ENCODE measurements around the gene CRK.

DNA sequence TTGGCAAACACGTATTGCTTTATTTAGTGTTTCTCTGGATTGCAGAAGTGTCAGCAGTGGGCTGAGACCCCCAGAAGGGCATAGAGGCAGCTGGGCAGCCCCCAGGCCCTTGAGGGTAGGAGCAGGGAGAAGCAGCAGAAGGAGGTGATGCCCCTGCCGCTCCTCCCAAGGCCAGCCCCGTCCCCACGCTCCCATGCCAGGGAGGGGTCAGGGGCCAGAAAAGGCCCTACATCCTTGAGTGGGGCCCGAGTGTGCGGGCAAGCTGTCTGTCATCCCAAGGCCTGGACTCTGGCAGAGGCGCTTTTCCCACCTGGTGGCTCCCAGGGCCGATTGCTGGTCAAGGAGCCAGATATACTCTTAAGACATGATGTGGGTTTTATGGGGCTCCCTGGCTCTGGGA is 8.2 kb upstream of the CRK start:
- TF ChIP-seq POLR2AphosphoS5 (IDR thresholded peaks at IDR 0.05; ENCODE audit: low read depth, low read length) (no peak), SIN3A (IDR thresholded peaks at IDR 0.05; ENCODE audit: borderline replicate concordance, insufficient read depth, low read length) (no peak)
- TF ChIP-seq, protein P1, sequence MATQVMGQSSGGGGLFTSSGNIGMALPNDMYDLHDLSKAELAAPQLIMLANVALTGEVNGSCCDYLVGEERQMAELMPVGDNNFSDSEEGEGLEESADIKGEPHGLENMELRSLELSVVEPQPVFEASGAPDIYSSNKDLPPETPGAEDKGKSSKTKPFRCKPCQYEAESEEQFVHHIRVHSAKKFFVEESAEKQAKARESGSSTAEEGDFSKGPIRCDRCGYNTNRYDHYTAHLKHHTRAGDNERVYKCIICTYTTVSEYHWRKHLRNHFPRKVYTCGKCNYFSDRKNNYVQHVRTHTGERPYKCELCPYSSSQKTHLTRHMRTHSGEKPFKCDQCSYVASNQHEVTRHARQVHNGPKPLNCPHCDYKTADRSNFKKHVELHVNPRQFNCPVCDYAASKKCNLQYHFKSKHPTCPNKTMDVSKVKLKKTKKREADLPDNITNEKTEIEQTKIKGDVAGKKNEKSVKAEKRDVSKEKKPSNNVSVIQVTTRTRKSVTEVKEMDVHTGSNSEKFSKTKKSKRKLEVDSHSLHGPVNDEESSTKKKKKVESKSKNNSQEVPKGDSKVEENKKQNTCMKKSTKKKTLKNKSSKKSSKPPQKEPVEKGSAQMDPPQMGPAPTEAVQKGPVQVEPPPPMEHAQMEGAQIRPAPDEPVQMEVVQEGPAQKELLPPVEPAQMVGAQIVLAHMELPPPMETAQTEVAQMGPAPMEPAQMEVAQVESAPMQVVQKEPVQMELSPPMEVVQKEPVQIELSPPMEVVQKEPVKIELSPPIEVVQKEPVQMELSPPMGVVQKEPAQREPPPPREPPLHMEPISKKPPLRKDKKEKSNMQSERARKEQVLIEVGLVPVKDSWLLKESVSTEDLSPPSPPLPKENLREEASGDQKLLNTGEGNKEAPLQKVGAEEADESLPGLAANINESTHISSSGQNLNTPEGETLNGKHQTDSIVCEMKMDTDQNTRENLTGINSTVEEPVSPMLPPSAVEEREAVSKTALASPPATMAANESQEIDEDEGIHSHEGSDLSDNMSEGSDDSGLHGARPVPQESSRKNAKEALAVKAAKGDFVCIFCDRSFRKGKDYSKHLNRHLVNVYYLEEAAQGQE (IDR thresholded peaks at IDR 0.05; ENCODE audit: insufficient read depth in 1 of 2, low read depth in 2 of 2, low read length in 2 of 2): no peak
